SW 1271 (cell line): ENCODE results near the gene DCC.

ENCODE experiments used
- DNase-seq, 2 experiments: peaks; one replicate each; lab custom pipeline; 2025; lab: John Stamatoyannopoulos, UW

DCC gene

GRCh38 chr18:53225567-53226325 is 885.7 kb downstream of the DCC start:
- no peak for DNase-seq

DNA sequence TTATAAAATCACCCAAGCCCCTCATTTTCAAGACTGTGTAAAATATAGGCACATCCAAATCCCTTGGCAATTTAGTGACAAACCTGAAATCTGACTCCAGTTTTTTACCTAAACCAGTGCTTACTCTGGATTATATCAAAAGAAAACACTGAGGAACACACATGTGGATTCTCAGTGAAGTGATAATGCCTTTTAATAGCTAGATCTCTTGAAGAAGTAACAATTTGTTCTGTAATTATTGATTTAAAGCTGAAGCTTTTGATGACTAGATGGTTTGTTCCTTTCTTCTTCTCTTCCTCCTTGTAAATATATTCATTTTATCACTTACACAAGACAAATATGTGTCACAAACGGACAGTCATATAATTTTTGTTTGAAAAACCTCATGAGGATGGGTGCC is 894.6 kb downstream of the DCC start:
- DNase-seq: no peak

- no peak for DNase-seq
Observed at GRCh38 chr18:53241161-53241560, 901.2 kb downstream of the DCC start.

- no peak for DNase-seq
Observed at GRCh38 chr18:53253789-53254188, 913.8 kb downstream of the DCC start.

DNA sequence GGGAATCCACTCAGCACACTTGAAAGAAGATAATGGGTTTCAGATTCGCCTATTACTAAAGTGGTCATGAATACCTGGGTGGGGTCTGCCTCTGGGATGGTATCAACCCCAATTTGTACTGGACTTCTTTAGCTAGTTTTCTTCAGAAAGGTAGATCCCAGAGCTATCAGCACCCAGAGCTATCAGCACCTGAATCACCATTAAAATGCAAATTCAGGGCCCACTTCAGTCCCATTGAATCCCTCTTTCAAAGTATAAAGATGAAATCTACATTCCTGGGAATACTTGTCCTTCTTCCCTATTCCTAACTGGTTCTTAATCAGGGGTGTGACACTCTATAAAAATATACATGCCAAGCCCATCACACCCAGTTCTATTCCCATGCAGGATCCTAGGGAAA is 914.3 kb downstream of the DCC start:
- DNase-seq: no peak

- no peak for DNase-seq
Observed at GRCh38 chr18:53261241-53261640, 921.2 kb downstream of the DCC start.

- no peak for DNase-seq
Observed at GRCh38 chr18:53266850-53267249, 926.9 kb downstream of the DCC start.

GRCh38 chr18:53268455-53268854 is 928.5 kb downstream of the DCC start:
- no peak for DNase-seq

DNA sequence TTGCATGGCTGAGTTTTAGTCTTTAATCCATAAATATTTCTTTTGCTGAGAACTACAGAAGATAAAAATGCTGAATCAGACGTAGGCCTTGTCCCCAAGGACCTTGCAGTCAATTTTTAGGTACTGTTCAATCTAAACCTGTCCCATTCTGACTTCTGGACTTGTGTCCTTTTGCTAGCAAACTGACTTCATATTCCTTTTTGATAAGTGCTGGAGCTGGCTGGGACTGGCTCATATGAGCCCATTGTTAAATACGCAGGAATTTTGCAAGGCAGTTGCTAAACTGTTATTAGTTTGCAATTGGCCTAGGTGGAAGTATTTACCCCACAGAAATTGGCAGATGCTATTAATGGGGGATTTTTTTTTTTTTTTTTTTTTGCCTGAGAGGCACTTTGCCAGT is 941.4 kb downstream of the DCC start:
- no peak for DNase-seq

- no peak for DNase-seq
Observed at GRCh38 chr18:53283708-53284107, 943.7 kb downstream of the DCC start.

DNA sequence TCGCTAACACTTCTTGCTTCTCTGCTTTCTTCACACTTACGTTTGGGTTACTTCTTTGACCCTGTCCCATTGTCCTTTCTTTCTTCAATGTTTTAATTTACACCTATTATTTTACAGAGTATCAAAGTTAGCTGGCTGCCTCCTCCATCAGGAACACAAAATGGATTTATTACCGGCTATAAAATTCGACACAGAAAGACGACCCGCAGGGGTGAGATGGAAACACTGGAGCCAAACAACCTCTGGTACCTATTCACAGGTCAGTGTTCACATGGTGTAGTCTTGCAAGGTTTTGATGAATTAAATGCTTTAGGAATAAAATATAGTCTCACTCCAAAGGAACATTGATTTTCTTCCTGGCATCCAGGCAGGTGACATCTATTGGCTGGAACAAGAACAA is 965.5 kb downstream of the DCC start:
- DNase-seq: no peak

DNA sequence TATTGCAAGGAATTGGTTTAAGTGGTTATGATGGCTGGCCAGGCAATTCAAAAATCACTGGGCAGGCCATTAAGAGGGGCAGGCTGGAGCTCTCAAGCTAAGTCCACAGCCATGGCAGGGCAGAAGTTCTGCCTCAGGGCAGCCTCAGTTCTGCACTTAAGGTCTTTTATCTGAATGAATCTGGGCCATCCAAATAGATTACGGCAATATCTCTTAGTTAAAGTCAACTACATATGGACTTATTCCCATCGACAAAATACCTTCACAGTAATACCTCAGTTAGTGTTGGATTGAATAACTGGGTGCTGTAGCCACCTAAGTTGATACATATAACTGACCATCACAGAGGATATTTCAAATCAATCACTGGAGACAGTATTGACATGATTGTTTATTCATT is 979.6 kb downstream of the DCC start:
- no peak for DNase-seq

GRCh38 chr18:53322163-53322562 is 982.2 kb downstream of the DCC start:
- DNase-seq: no peak

DNA sequence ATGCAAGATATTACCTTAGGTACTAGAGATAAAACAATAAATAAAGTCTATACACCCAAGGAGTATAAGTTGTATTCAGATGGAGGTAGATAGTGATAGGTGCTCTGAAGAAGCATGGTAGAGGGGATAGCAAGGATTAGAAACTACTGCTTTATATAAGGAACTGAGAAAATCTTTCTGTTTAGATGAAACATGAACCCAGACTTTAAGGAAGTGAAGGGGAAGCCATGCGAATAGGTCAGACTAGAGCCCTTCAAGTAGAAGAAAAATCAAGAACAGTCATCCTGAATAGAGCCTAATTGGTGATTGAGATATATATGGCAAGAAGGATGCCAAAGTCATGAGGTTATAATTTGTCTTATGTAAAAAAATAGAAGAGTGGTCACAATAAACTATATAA is 984.4 kb downstream of the DCC start:
- no peak for DNase-seq

- DNase-seq: no peak
Observed at GRCh38 chr18:53360501-53361443, 1020.8 kb downstream of the DCC start.

- no peak for DNase-seq
Observed at GRCh38 chr18:53375621-53376020, 1035.6 kb downstream of the DCC start.

GRCh38 chr18:53380063-53380639 is 1040.2 kb downstream of the DCC start:
- DNase-seq: peak in 1 of 2 experiments; percentile 41

DNA sequence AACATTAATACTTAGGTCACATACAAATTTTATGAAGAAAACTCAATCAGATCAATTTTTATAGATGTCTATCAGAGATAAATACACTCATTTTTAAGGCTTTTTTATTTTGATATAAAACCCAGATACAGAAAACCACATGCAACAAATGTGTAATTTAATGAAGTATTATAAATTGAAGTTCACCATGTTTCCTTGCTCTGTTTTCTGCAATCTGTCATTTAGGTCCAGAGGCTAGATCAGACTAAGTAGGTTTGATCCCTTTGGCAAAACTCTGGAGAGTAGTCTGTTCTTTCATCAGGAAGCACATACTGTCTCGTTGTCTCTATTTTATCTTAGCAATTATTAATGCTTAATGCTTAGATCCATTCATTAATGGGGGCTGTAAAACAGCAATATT is 1042.9 kb downstream of the DCC start:
- no peak for DNase-seq

DNA sequence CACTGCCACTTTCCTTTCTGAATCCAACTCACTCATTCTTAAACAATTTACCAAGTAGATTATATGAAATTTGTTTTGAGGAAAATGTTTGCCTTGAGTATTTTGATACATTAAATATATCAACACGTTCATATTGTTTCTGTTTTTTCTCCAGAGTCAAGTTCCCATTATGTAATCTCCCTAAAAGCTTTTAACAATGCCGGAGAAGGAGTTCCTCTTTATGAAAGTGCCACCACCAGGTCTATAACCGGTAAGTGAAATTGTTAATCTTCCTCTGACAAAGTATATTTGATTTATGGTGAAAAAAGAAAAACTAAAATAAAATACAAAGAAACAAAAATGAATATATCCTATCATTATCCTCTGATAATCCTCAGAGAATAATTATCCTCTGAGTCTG is 1045.9 kb downstream of the DCC start:
- DNase-seq: no peak

GRCh38 chr18:53387581-53387980 is 1047.6 kb downstream of the DCC start:
- DNase-seq: no peak

GRCh38 chr18:53402670-53403069 is 1062.7 kb downstream of the DCC start:
- no peak for DNase-seq

- no peak for DNase-seq
Observed at GRCh38 chr18:53408271-53408670, 1068.3 kb downstream of the DCC start.

DNA sequence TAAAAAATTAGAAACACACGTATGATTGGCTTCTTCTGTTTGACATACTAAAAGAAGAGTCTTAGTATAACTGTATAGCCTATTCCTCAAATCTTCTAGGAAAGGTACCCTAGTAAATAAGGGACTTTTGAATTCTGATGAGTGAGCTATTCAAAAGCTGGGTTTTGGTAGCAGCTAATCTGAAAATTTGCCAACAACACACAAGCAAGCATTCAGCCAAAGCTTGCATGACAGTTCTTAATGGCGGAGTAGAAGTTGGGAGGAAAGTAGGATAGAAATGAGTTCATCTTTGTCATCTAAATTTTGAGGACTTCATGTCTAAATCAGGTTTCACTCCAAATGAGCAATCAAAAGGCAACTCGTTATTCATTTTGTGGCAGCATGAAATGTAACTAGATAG is 1071.5 kb downstream of the DCC start:
- DNase-seq: no peak
